ENCODE measurements around the gene ANKS1B.

ANKS1B gene

GRCh38 chr12:98696036-98696646 is 1288.6 kb downstream of the ANKS1B start:
- TF ChIP-seq CTCF (conservative IDR thresholded peaks at IDR 0.05; ENCODE audit: control insufficient read depth, insufficient read depth, low read depth, low read length): no peak
- DNase-seq (ENCODE audit: low read depth): no peak
- no peak overlapping the region for H3K4me3 ChIP-seq (ENCODE audit: control insufficient read depth, low read depth, low read length)

GRCh38 chr12:98691351-98691750 is 1293.4 kb downstream of the ANKS1B start:
- no peak overlapping the region for H3K4me3 ChIP-seq (ENCODE audit: control insufficient read depth, low read depth, low read length)
- no peak for DNase-seq (ENCODE audit: low read depth)
- TF ChIP-seq CTCF (conservative IDR thresholded peaks at IDR 0.05; ENCODE audit: control insufficient read depth, insufficient read depth, low read depth, low read length): no peak

GRCh38 chr12:98686603-98687002 is 1298.1 kb downstream of the ANKS1B start:
- H3K4me3 ChIP-seq (ENCODE audit: control insufficient read depth, low read depth, low read length): no peak overlapping the region
- no peak for TF ChIP-seq CTCF (conservative IDR thresholded peaks at IDR 0.05; ENCODE audit: control insufficient read depth, insufficient read depth, low read depth, low read length)
- peak; percentile 22 for DNase-seq (ENCODE audit: low read depth)

Data from fibroblast of mammary gland (primary cell).